GM18508 (cell line): Measurements from ENCODE around the gene BMP6.

ENCODE experiments used
- ATAC-seq: cut with Tn5 transposase; IDR thresholded peaks from one replicate; pipeline ENCODE4 v1.9.1; 2021; ENCODE audit warnings: moderate number of reproducible peaks; ENCODE audit not compliant: insufficient read depth, unreplicated experiment

BMP6 gene

DNA sequence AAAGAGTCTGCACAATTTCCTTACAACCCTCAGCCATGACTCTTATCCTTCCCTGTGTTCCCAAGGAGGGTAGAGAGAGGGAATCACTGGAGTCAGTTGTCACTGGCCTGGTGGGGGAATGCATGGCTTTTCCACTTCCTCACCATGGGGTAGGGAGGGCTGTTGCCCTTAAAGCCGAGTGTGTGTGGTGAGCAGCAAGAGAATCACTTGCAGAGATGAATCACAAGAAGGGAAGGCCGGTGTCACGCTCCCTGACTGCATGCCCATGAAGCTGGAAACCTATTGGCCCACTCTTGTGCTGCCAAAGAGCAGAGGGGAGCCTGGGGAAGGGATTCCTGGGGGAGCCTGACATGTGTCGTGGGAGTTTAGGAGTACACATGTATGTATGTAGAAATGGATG, 18.1 kb upstream of the BMP6 start:
- no peak for ATAC-seq

DNA sequence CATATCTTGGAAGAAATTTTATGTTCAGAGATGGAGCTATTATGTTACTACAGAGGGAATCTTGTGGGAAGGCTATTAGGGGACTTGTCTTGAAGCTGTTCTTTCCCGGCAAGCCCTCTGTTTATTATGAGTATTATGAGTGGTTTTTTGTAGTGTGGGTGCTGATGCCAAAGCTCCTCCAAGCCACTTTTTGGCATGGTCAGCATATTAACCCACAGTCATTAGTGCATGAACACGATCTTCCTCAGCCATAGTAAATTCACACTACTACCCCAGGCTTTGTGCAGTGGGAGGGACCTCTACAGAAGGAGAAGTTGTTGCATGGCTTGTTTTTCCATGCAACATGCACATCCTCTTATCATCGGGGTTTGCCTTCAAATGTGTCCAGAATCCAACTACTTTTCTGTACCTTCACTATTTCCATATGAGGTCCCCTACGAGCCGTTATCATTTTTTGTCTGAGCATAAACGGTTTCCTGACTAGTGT, 6.5 kb upstream of the BMP6 start:
- ATAC-seq = no peak

DNA sequence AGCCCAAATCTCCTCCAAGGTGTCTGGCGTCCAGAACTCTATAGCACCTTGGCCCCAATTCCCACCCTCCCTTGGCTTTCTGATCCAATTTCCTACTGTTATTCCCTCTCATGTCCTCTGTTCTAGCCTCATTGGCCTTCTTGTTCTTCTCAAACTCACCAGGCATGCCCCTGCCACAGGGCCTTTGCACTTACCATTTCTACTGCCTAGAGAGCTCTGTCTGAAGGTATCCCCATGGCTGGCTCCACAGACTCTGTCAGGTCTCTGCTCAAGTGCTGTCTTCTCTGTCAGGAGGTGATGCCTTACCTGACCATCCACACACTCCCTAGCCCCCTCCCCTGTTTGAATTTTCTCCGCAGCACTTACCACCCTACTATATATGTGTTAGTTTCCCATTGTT, 5.6 kb upstream of the BMP6 start:
- no peak for ATAC-seq

DNA sequence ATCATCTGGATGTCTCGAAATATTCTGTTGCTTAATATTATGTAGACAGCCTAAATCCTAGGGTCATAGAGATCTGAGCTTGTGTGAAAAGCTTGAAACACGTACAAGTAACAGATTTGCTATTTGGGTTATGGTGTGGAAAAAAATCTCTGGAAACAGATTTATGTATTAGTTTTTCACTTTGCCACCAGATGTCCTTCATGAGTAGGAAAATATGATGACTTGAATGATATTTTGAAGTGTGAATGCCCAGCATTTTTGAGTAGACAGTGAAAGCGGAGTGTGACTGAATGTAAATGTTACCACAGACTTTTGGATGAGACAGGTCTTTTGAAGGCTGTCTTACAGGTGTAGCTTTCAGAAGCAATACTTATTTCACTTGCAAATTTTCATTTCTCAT, 4.2 kb upstream of the BMP6 start:
- no peak for ATAC-seq

DNA sequence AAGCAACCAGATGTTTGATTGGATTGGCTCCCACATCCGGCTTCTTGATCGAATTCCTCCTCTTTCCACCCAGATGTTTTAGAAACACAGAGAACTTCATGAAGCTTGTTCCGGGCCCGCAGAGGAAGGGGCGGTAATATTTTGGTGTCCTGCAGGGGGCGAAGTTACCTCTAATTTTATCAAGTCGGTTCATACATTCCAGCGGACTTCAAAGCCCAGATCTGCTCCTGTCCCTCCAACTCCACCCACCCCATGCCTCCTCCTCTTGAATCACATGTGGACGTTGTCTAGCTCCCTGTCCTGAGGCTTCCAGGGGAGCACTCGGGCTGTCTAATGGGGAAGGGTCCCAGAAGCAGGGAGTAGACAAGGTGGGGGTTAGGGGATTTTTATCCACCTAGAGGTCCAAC, 2.9 kb upstream of the BMP6 start:
- ATAC-seq = no peak

DNA sequence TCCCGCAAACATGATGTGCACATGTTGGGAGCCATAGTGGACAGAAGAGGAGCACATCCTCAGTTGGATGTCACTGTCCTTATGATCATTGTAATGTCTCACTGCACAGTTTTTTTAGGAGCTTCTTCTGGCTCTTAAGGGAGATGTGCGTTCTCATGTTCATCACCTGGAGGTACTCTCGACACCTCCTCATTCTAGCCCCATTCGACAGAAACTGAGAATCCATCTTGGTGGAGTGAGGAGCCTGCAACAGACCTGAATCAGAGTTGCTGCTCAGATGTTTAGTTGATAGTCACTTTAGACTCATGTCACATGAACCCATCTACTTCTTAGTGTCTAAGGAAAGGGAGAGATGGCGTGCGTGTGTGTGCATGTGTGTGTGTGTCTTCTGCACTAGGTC, 2.3 kb upstream of the BMP6 start:
- ATAC-seq = no peak

DNA sequence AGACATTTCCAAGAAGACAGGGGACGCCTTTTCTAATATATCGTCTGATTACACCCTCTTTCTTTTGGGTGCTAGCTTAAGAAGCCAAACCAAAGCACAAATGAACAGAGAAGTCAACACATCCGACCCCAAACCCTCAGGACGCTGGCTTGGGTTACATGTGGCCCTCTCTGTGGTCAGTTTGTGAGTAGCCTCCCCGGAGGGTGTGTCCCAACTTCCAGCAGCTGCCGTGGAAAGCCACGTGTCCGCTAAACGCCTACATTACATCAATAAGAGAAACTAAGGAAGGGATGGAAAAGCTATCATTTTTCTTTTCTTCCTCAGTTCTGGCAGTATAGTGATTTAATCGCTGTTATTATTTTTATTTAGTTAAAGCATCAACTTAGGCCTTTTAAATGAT, 487 bp upstream of the BMP6 start:
- no peak for ATAC-seq

DNA sequence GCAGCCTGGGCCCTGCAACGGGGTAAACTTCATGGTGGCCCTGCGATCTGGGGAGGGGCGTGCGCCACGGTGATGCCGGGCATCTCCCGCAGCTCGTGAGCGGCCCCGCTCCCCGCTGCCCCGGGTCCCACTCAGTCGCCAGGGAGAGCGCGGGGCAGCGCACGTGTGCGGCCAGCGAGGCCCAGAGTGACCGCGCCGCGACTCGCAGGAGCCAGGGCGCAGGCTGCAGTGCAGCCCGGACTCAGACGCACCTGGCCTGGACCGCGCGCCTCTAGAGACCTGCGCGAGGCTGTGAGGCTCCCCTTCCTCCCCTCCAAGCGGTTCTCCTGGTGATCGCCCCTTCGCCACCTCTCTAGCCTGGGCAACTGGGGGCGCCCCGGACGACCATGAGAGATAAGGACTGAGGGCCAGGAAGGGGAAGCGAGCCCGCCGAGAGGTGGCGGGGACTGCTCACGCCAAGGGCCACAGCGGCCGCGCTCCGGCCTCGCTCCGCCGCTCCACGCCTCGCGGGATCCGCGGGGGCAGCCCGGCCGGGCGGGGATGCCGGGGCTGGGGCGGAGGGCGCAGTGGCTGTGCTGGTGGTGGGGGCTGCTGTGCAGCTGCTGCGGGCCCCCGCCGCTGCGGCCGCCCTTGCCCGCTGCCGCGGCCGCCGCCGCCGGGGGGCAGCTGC, 652 bp downstream of the BMP6 start:
- no peak for ATAC-seq

DNA sequence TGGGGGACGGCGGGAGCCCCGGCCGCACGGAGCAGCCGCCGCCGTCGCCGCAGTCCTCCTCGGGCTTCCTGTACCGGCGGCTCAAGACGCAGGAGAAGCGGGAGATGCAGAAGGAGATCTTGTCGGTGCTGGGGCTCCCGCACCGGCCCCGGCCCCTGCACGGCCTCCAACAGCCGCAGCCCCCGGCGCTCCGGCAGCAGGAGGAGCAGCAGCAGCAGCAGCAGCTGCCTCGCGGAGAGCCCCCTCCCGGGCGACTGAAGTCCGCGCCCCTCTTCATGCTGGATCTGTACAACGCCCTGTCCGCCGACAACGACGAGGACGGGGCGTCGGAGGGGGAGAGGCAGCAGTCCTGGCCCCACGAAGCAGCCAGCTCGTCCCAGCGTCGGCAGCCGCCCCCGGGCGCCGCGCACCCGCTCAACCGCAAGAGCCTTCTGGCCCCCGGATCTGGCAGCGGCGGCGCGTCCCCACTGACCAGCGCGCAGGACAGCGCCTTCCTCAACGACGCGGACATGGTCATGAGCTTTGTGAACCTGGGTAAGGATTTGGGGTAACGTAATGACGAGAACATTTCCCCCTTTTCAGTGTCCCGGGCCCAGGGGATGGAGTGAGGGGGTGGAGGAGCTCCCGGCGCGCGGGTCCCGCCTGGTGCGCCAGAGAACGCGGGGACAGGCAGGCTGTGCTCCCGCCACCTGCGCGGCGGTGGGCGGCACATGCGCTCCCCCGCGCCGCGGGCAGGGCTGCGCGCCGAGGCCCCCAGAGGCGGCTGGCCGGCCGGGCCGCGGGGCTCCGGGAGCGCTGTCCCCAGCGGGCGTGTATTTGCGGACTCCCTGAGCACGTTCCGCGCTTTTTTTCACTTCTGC, 1.4 kb downstream of the BMP6 start:
- ATAC-seq = no peak

DNA sequence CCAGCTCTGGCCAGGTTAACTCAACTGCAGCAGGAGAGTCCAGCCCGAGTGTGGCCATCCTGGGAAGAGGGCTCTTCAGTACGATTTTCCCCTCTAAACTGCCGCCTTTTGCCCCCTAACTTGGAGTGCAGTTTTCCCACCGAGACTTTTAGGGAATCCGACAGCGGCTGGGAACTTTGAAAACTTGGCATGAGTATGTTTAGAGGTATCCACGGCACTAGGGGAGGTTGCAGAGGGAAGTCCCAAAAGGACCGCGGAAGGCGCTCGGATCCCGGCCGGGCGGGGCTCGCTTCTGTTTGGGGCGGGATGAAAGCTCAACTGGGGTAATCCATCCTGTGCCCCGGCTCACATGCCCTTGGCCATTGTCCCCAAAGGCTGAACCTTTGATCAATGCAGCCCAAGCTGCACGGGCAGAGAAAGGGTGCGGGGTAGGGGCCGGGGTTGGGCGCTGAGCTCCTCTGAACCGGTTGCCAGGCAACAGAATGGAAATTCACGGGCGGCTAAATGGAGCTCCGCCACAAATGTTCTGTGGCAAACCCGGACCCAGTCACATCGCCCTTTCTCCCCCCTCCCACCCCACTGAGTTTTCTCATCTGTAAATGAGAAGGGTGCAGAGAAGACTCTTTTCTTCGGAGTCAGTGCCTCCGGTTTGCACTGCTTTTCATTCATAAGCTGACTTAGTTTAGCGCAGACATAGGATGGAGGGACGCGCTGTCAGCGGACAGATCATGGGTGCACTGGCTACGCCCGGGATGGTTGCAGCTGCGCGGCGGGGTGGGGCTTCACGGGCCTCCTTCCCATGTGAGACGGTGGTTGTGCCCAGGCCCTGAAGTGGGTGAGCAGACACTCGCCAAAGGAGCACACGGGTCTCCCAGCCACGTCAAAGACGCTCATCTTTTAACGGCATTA, 2.3 kb downstream of the BMP6 start:
- no peak for ATAC-seq

DNA sequence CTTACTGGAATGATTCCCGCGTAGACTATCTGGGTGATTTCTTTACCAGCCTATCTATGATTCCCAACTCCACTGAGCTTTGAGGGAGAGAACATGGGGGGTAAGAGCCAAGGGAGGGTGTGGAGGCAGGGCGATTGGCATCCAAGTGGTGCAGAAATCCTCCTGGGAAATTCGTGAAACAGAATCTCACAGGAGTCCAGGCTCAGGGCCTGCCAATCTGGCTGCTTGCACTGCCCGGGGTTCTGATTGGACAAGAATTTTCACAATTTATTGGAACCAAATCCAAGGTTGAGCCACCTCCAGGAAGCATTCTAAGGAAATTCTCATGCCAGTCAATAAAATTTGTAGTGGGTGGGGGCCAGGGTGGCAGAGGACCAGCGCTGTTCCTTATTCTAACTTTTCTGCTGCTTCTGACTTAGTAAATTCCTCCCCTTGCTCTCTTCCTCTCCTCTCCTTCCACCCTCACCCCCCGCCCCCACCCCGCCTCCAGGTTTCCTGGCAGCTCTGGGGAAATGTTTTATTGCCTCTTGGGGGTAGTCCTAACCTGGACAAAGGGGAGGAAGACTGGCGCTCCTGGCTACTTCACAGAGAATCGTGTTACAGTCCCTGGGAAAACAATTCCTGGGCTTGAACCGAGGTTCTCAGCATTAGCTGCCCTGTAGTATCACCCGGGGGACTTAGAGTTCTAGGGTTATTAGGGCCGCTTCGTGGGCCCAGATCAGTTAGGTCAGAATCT, 3.1 kb downstream of the BMP6 start:
- ATAC-seq = no peak

DNA sequence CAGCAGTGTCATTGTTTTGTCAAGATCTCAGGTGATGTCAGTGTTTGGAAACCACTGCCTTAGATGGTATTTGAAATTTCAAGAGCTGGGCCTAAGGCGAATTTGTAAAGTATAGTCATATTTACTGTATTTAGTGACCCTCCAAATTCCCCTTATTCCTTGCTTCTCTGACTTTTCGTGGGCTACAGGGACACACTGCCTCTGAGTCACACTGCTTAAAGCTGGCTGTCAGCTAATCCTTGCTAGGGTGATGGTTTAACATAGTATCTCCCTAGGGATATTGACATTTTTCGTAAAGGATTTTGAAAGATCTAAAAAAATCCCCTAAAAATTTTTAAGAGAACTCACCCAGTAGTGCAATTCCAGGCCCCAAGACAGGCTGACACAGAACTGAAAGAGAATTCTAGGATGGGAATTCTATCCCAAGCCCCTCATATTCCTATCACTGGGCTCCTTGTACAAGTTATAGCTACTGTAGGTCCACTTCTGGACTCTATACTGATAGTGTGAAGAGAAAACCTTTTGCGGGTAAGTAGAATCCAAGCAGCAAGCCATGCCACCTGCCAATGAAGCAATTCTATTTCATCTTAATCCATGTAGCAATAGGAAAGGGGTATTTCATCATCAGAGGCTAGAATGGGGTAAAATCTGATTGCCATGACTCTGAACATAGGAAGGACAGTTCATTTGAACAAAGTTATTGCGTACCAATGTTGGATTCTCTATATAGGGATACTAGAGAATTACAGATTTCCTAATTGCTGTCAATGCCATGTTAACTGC, 4.3 kb downstream of the BMP6 start:
- no peak for ATAC-seq

DNA sequence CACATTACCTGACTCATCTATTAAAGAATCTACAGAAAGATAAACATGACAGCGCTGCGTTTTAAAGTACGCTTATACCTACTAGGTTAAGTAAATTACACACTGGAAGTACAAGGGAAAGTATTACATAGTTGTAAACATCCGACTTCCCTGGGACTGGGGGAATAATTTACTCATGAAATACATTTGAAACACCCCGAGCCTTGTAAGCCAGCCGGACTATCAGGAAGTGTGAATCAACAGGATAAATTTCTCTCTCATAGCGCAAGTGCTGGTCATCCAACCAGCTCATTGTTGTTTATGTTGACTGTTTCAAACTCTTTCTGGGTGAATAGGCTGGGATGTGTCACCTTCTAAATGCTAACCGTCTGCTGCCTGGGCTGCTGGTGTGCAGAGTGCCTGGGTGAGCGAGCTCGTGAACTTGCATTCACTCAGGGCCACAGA, 4.9 kb downstream of the BMP6 start:
- no peak for ATAC-seq

DNA sequence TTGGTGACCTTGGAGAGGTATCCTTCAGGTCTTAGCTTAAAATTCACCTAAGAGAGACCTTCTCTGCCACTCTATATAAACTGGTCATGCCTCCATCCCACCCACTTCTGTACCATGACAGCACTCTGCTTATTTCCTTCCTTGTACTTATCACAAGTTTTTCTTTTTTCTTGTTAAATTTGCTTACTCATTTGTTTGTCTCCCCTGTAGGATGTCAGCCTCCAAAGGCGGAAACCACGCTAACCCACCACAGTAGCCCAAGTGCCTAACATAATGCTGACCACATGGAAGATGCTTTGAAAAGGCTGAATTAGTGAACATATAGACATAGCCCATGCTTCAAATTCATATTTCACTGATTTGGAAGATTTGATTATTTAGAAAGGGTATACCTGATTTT, 5.4 kb downstream of the BMP6 start:
- no peak for ATAC-seq

DNA sequence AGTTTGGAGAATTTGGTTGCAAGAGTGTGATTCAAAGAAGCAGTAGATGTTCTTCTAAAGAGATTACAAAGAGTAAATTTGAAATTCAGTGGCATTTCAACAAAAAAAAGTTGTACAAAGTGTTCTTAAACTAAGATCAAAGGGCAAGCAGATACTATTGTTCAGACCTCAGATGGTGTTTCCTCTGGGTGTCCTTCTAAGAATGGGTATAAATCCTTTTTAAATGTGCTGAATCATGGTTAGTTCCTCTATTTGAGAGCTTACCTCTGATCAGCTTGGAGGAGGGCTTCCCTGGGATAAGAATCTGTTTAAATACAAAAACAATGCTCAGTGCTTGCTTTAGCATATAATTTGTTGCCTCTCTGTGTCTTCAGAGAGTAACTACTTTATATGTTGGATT, 6.3 kb downstream of the BMP6 start:
- ATAC-seq = no peak

DNA sequence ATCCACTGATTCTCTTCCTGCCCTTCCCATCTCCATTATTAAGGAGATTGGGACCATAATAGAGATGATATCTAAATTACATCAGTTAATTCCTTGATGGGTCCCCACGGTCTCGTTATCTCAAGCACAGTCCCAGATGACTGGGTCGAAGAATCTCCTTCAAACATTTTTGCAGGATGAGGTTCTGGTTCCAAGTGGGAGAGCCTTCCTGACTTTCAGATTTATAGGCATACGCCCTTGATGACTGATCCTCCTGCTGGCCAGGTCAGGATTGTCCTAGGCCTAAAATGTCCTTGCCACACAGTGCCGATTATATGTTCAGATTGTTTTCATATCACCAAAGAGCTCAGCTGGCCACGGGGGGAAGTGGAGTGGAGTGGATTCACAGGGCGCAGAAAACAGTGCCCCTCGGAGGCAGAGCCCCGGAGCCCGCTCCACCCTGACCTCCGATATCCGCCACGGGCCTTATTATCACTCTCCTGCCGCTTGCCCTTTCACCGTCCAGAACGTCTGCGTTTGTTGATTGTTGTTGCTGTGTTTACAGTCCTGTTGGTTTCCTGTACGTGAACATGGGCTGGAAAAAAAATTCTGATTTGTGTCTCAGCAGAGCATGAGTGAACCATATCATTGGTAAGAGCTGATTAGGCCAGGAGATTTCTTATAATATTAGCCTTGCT, 8.9 kb downstream of the BMP6 start:
- ATAC-seq = no peak

DNA sequence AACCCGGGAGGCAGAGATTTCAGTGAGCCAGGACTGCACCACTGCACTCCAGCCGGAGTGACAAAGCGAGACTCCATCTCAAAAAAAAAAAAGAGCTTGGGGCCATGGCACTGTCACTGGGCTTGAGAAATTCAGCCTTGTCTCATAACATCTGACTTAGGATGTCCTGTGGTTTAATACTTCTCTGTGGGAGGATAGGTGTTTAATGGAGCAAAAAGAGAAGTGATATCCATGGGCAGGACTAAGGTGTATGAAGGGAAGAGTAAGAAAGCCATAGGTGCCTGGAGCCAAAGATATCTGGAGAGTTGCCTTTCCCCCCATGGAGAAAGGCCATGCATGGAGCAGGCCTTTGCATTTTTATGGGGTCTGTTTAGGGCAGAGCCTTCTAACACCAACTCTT, 11.2 kb downstream of the BMP6 start:
- ATAC-seq = no peak

DNA sequence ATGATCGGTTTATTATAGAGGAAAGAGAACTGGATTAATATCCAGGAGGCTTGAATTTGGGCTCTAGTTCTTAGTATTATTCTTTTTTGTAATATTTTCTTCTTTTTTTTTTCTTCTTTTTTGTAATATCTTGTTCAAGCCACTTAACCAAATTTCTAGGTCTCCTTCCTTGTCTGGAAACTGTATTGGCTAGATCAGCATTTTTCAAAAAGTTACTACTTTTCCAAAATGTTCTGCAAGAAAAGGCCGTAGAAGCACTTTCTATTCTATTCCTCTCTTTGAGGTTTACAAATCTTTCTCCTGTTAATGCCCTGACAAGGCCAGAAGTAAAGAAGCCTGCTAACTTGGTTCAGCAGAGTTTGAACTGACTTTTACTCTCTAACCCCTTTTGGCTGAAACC, 12.0 kb downstream of the BMP6 start:
- ATAC-seq = no peak
